DMS153 treated with DMSO at 0.1 percent for 48 hours (cell line): ENCODE data around the gene ACTRT2.

Source experiments
- DNase-seq: peaks from one replicate; lab custom pipeline; 2025; ENCODE audit not compliant: unreplicated experiment; lab: John Stamatoyannopoulos, UW

ACTRT2 gene

GRCh38 chr1:3031401-3032221 lies 10.3 kb downstream of the ACTRT2 start:
- DNase-seq = no peak

GRCh38 chr1:3032371-3033039 lies 11.2 kb downstream of the ACTRT2 start:
- no peak for DNase-seq

GRCh38 chr1:3033040-3033789 lies 11.9 kb downstream of the ACTRT2 start:
- no peak for DNase-seq

GRCh38 chr1:3033790-3034090 lies 12.5 kb downstream of the ACTRT2 start:
- no peak for DNase-seq

GRCh38 chr1:3034162-3034561 lies 12.9 kb downstream of the ACTRT2 start:
- no peak for DNase-seq

GRCh38 chr1:3034728-3035562 lies 13.7 kb downstream of the ACTRT2 start:
- no peak for DNase-seq

GRCh38 chr1:3035563-3036446 lies 14.5 kb downstream of the ACTRT2 start:
- DNase-seq = no peak

GRCh38 chr1:3036447-3037280 lies 15.4 kb downstream of the ACTRT2 start:
- no peak for DNase-seq

- no peak for DNase-seq
Observed at GRCh38 chr1:3037281-3038040, 16.2 kb downstream of the ACTRT2 start.

GRCh38 chr1:3038113-3038551 lies 16.9 kb downstream of the ACTRT2 start:
- no peak for DNase-seq

- DNase-seq = no peak
Observed at GRCh38 chr1:3038571-3039181, 17.4 kb downstream of the ACTRT2 start.

GRCh38 chr1:3040004-3040403 lies 18.7 kb downstream of the ACTRT2 start:
- no peak for DNase-seq

GRCh38 chr1:3042481-3042880 lies 21.2 kb downstream of the ACTRT2 start:
- DNase-seq = no peak

- no peak for DNase-seq
Observed at GRCh38 chr1:3049164-3049563, 27.9 kb downstream of the ACTRT2 start.

GRCh38 chr1:3049905-3050304 lies 28.6 kb downstream of the ACTRT2 start:
- DNase-seq = no peak

GRCh38 chr1:3050603-3051002 lies 29.3 kb downstream of the ACTRT2 start:
- no peak for DNase-seq

- DNase-seq = no peak
Observed at GRCh38 chr1:3051270-3052268, 30.3 kb downstream of the ACTRT2 start.
